IMR-90 (cell line): ENCODE results near the gene BLVRA. TPM values are rescaled to one million over a fixed set of nuclear protein-coding genes. Genes with fewer than 3 reads are reported as not detected.
A peak's percentile ranks its signal among the peaks of the same experiment; 100 is the strongest.

Source experiments
- ATAC-seq: fragments of 200-7000 bp; cut with Tn5 transposase; 2 replicates; pipeline ENCODE4 v1.9.1; 2020; ENCODE audit warnings: low read depth, mild to moderate bottlenecking, moderate library complexity
- BruUV-seq: library from RNA; stranded (reverse); fragments of 400-500 nt; replicated peaks from 2 replicates; lab custom pipeline; 2021; lab: Mats Ljungman, UMichigan
- CTCF ChIA-PET: fragments of 300-600 bp; formaldehyde crosslinking; extraction: SDS; loops from one replicate; lab custom pipeline; 2021; ENCODE audit warnings: antibody characterized with exemption; lab: Yijun Ruan, JAX
- POLR2A ChIA-PET: fragments of 300-600 bp; sonication (Branson Sonifier 250); formaldehyde crosslinking; loops from one replicate; lab custom pipeline; 2022; ENCODE audit warnings: antibody characterized with exemption; ENCODE audit not compliant: unreplicated experiment; lab: Charles Lee
- DNase-seq: peaks from one replicate; pipeline ENCODE4 v3.0.0; 2013
- H2AFZ ChIP-seq: replicated peaks from 2 replicates; pipeline ENCODE3; 2013; ENCODE audit warnings: low read length, mild to moderate bottlenecking; ENCODE audit not compliant: poor library complexity
- H2AK5ac ChIP-seq: 2 replicates; pipeline ENCODE4 v1.6.1; 2013; ENCODE audit warnings: low read depth, low read length, inconsistent platforms
- H2AK9ac ChIP-seq: replicated peaks from 2 replicates; pipeline ENCODE3; 2013; ENCODE audit warnings: mild to moderate bottlenecking, low read depth, low read length, moderate library complexity; ENCODE audit not compliant: poor library complexity
- H2BK120ac ChIP-seq: 2 replicates; pipeline ENCODE4 v1.6.1; 2013; ENCODE audit warnings: low read depth, low read length, inconsistent platforms
- H2BK15ac ChIP-seq: 3 replicates; pipeline ENCODE4 v1.6.1; 2013; ENCODE audit warnings: low read depth, low read length, inconsistent platforms
- H2BK20ac ChIP-seq: 2 replicates; pipeline ENCODE4 v1.6.1; 2013; ENCODE audit warnings: low read depth, mild to moderate bottlenecking, inconsistent platforms, low read length, moderate library complexity
- H2BK5ac ChIP-seq: 2 replicates; pipeline ENCODE4 v1.6.1; 2013; ENCODE audit warnings: mild to moderate bottlenecking, low read depth, low read length, inconsistent platforms; ENCODE audit not compliant: poor library complexity, severe bottlenecking
- H3K14ac ChIP-seq: replicated peaks from 2 replicates; pipeline ENCODE4 v1.6.1; 2013; ENCODE audit warnings: low read depth, low read length, inconsistent platforms
- H3K18ac ChIP-seq: 2 replicates; pipeline ENCODE4 v1.6.1; 2013; ENCODE audit warnings: low read depth, low read length, control low read depth
- H3K23ac ChIP-seq: 2 replicates; pipeline ENCODE4 v1.6.1; 2013; ENCODE audit warnings: low read depth, low read length, inconsistent platforms
- H3K27ac ChIP-seq: 2 replicates; pipeline ENCODE4 v1.5.1; 2013; ENCODE audit warnings: mild to moderate bottlenecking, control low read depth, low read length; ENCODE audit not compliant: insufficient read depth
- H3K27me3 ChIP-seq: 2 replicates; pipeline ENCODE4 v1.6.1; 2013; ENCODE audit warnings: low read length; ENCODE audit not compliant: control insufficient read depth, insufficient read depth
- H3K36me3 ChIP-seq: 2 replicates; pipeline ENCODE4 v1.6.1; 2013; ENCODE audit warnings: low read length, mixed read lengths; ENCODE audit not compliant: control insufficient read depth, insufficient read depth
- H3K4ac ChIP-seq: 2 replicates; pipeline ENCODE4 v1.6.1; 2013; ENCODE audit warnings: low read depth, low read length, inconsistent platforms
- H3K4me1 ChIP-seq: 2 replicates; pipeline ENCODE4 v1.6.1; 2013; ENCODE audit warnings: low read length, mixed read lengths; ENCODE audit not compliant: control insufficient read depth, insufficient read depth
- H3K4me2 ChIP-seq: 2 replicates; pipeline ENCODE4 v1.6.1; 2013; ENCODE audit warnings: low read depth, mild to moderate bottlenecking, control low read depth, low read length, moderate library complexity
- H3K4me3 ChIP-seq: 2 replicates; pipeline ENCODE4 v1.5.1; 2013; ENCODE audit warnings: low read depth, mild to moderate bottlenecking, control low read depth, low read length, moderate library complexity; ENCODE audit not compliant: insufficient read depth
- H3K56ac ChIP-seq: 2 replicates; pipeline ENCODE4 v1.6.1; 2013; ENCODE audit warnings: low read length, inconsistent platforms; ENCODE audit not compliant: insufficient read depth; ENCODE audit errors: extremely low read depth
- H3K79me1 ChIP-seq, 2 experiments: 2 replicates each; pipeline ENCODE4 v1.6.1; 2013; ENCODE audit warnings: low read length in 2 of 2, inconsistent platforms in 1 of 2, low read depth in 1 of 2
- H3K9ac ChIP-seq: 2 replicates; pipeline ENCODE4 v1.6.1; 2013; ENCODE audit warnings: low read depth, low read length, control low read depth
- H3K9me1 ChIP-seq: 2 replicates; pipeline ENCODE4 v1.6.1; 2013; ENCODE audit warnings: low read length, inconsistent platforms; ENCODE audit not compliant: insufficient read depth
- H3K9me3 ChIP-seq: 2 replicates; pipeline ENCODE4 v1.6.1; 2013; ENCODE audit warnings: low read length; ENCODE audit not compliant: control insufficient read depth, insufficient read depth
- H4K20me1 ChIP-seq: 2 replicates; pipeline ENCODE4 v1.6.1; 2013; ENCODE audit warnings: low read length, inconsistent platforms; ENCODE audit not compliant: insufficient read depth
- H4K5ac ChIP-seq: 2 replicates; pipeline ENCODE4 v1.6.1; 2013; ENCODE audit warnings: mild to moderate bottlenecking, low read depth, low read length, control low read depth
- H4K8ac ChIP-seq, 2 experiments: 2 replicates each; pipeline ENCODE4 v1.6.1; 2013; ENCODE audit warnings: low read depth in 2 of 2, low read length in 2 of 2, control low read depth in 1 of 2, inconsistent platforms in 1 of 2
- H4K91ac ChIP-seq: 2 replicates; pipeline ENCODE4 v1.6.1; 2013; ENCODE audit warnings: low read depth, low read length, inconsistent platforms; ENCODE audit not compliant: insufficient read depth
- BHLHE40 ChIP-seq: fragments of 150-350 bp; IDR thresholded peaks from 2 replicates; pipeline ENCODE4 v1.6.1; 2016; ENCODE audit warnings: mild to moderate bottlenecking, low read depth, low read length
- CEBPB ChIP-seq: IDR thresholded peaks from 2 replicates; pipeline ENCODE4 v1.6.1; 2012; ENCODE audit warnings: low read depth, low read length, improper control_type of control experiment
- CHD1 ChIP-seq: IDR thresholded peaks from 2 replicates; pipeline ENCODE4 v1.6.1; 2012; ENCODE audit warnings: low read depth, low read length, improper control_type of control experiment
- CTCF ChIP-seq: conservative IDR thresholded peaks from 2 replicates; pipeline ENCODE4 v1.5.1; 2012; ENCODE audit warnings: mild to moderate bottlenecking, low read depth, low read length, improper control_type of control experiment
- ELK1 ChIP-seq: fragments of 150-350 bp; IDR thresholded peaks from 2 replicates; pipeline ENCODE4 v1.6.1; 2016; ENCODE audit warnings: low read depth, mild to moderate bottlenecking, low read length, moderate library complexity, borderline replicate concordance
- FOS ChIP-seq: fragments of 150-350 bp; IDR thresholded peaks from 2 replicates; pipeline ENCODE4 v1.6.1; 2016; ENCODE audit warnings: low read depth, low read length
- MAFK ChIP-seq: IDR thresholded peaks from 2 replicates; pipeline ENCODE4 v1.6.1; 2012; ENCODE audit warnings: low read depth, low read length, improper control_type of control experiment
- MAZ ChIP-seq: IDR thresholded peaks from 2 replicates; pipeline ENCODE4 v1.6.1; 2012; ENCODE audit warnings: low read depth, mild to moderate bottlenecking, low read length, improper control_type of control experiment, moderate library complexity, borderline replicate concordance
- MXI1 ChIP-seq: IDR thresholded peaks from 2 replicates; pipeline ENCODE4 v1.6.1; 2012; ENCODE audit warnings: low read depth, mild to moderate bottlenecking, low read length, moderate library complexity, borderline replicate concordance
- NFE2L2 ChIP-seq: fragments of 150-350 bp; IDR thresholded peaks from 2 replicates; pipeline ENCODE4 v1.6.1; 2016; ENCODE audit warnings: low read depth, mild to moderate bottlenecking, low read length
- POLR2A ChIP-seq: IDR thresholded peaks from 2 replicates; pipeline ENCODE4 v1.6.1; 2012; ENCODE audit warnings: mild to moderate bottlenecking, low read depth, low read length
- RAD21 ChIP-seq: IDR thresholded peaks from 2 replicates; pipeline ENCODE4 v1.6.1; 2012; ENCODE audit warnings: low read length, improper control_type of control experiment
- RCOR1 ChIP-seq: IDR thresholded peaks from 2 replicates; pipeline ENCODE4 v1.6.1; 2012; ENCODE audit warnings: mild to moderate bottlenecking, low read length, improper control_type of control experiment; ENCODE audit not compliant: insufficient replicate concordance
- RFX5 ChIP-seq: IDR thresholded peaks from 2 replicates; pipeline ENCODE4 v1.8.0; 2012; ENCODE audit warnings: low read depth, mild to moderate bottlenecking, low read length, moderate library complexity
- SMC3 ChIP-seq: fragments of 150-350 bp; IDR thresholded peaks from 2 replicates; pipeline ENCODE4 v1.6.1; 2016; ENCODE audit warnings: low read depth, mild to moderate bottlenecking, antibody characterized with exemption, low read length, moderate library complexity
- USF2 ChIP-seq: fragments of 150-350 bp; IDR thresholded peaks from 2 replicates; pipeline ENCODE4 v1.6.1; 2017; ENCODE audit warnings: mild to moderate bottlenecking, antibody characterized with exemption, low read length, low read depth
- WGBS, 2 experiments: methylation state at CpG; one replicate each; pipeline versions ENCODE4 v1.1.5 to v1.1.7; 2013; ENCODE audit warnings: missing lambda C conversion rate in 2 of 2; ENCODE audit not compliant: insufficient read length in 1 of 2; ENCODE audit errors: extremely low coverage in 2 of 2; 5-methylcytosine and 5-hydroxymethylcytosine counted together
- dilution Hi-C: fragments of 300-500 bp; cut with HindIII; formaldehyde crosslinking; loops from one replicate; pipeline ENCODE4 v1.14.3; 2018; ENCODE audit warnings: low sequenced_read_pairs; ENCODE audit not compliant: unreplicated experiment
- in situ Hi-C: fragments of 300-500 bp; cut with MboI; formaldehyde crosslinking; loops from 3 replicates; pipeline ENCODE4 v1.14.3; 2019; ENCODE audit warnings: low sequenced_read_pairs, inconsistent platforms, mixed read lengths
- intact Hi-C: fragments of 100-400 bp; cut with micrococcal nuclease; formaldehyde crosslinking; loops from 2 replicates; pipeline ENCODE4 v1.10.0; 2022
- polyA plus RNA-seq, 3 experiments: library from polyadenylated mRNA; depleted of rRNA; stranded (reverse); fragments of >200 nt; gene quantifications; 2 replicates each; pipeline ENCODE4 v1.2.3, GENCODE V29; 2012; ENCODE audit warnings: low replicate concordance in 1 of 3
- total RNA-seq: library from RNA; depleted of rRNA; stranded (reverse); fragments of >200 nt; gene quantifications from 2 replicates; pipeline ENCODE4 v1.2.3, GENCODE V29; 2012

Gene BLVRA
- total and polyA plus RNA-seq, 2 of the 4 experiments (the other 2 are of a cell fraction) = 32.3 to 47.1 TPM

GRCh38 chr7:43824963-43825362 is 66.5 kb downstream of the BLVRA start:
- no peak overlapping the region for H3K18ac ChIP-seq
- no peaks in the 10 kb centered on the region for H3K4me1 ChIP-seq
- ChIA-PET CTCF (interaction anchor here (1.0 kb wide), 2 partner anchors 9 to 13 kb away, joined by 3 read pairs; no protein-coding TSS in a partner anchor), POLR2A (interaction anchor here (0.6 kb wide), 1 partner anchor 72 kb away, joined by 3 read pairs; no protein-coding TSS in a partner anchor)
- no peak overlapping the region for H2BK20ac ChIP-seq
- H3K56ac ChIP-seq = no peak overlapping the region
- no peak overlapping the region for H2AK5ac ChIP-seq
- H3K27me3 ChIP-seq = peaks cover 45% of the 10 kb centered on the region
- no peaks in the 10 kb centered on the region for H3K79me1 ChIP-seq
- DNase-seq = no peak
- BruUV-seq = no TSS peak
- H4K91ac ChIP-seq = no peak overlapping the region
- no peak overlapping the region for H3K27ac ChIP-seq
- H2AFZ ChIP-seq = no peak overlapping the region
- ATAC-seq = peak; percentile 61; the same call in 1 of the 2 replicates
- no peak overlapping the region for H2BK120ac ChIP-seq
- H2BK5ac ChIP-seq = no peak overlapping the region
- no peaks in the 10 kb centered on the region for H4K20me1 ChIP-seq
- in situ Hi-C loops (loop anchor here (25.0 kb wide), 1 partner anchor 888 kb away; the partner anchor contains the start of genes MRPL32 and PSMA2), dilution Hi-C loops (no loop called here), intact Hi-C loops (no loop called here)
- H3K23ac ChIP-seq = no peak overlapping the region
- TF ChIP-seq RCOR1 (no peak), CEBPB (no peak), RAD21 (no peak), MXI1 (no peak), BHLHE40 (no peak), FOS (no peak), SMC3 (no peak), NFE2L2 (no peak), ELK1 (no peak), USF2 (no peak), POLR2A (no peak), MAFK (no peak), CTCF (no peak), RFX5 (no peak), MAZ (no peak), CHD1 (no peak)
- no peak overlapping the region for H4K8ac ChIP-seq
- H3K9me3 ChIP-seq = no peaks in the 10 kb centered on the region
- H2AK9ac ChIP-seq = no peak overlapping the region
- no CpG with 5 or more reads among the region's 1 CpG for WGBS, 2 experiments
- no peaks in the 10 kb centered on the region; the same call in 1 of the 2 replicates for H3K9me1 ChIP-seq
- H3K14ac ChIP-seq = no peak overlapping the region
- H2BK15ac ChIP-seq = no peak overlapping the region
- no peak overlapping the region for H4K5ac ChIP-seq
- H3K9ac ChIP-seq = no peak overlapping the region
- no peak overlapping the region for H3K4ac ChIP-seq
- H3K4me2 ChIP-seq = no peak overlapping the region
- H3K36me3 ChIP-seq = no peaks in the 10 kb centered on the region
- no peak overlapping the region for H3K4me3 ChIP-seq
